NCI-H146 treated with DMSO at 0.1 percent for 48 hours (cell line): ENCODE measurements around the gene RHCE.
"Not testable (repeated sequence)": the region's sequence is repeated elsewhere in the genome, so short reads cannot be mapped to it uniquely, and the experiment has no call there.

Source experiments
- DNase-seq: peaks from one replicate; lab custom pipeline; 2025; ENCODE audit not compliant: unreplicated experiment; lab: John Stamatoyannopoulos, UW

RHCE gene

DNA sequence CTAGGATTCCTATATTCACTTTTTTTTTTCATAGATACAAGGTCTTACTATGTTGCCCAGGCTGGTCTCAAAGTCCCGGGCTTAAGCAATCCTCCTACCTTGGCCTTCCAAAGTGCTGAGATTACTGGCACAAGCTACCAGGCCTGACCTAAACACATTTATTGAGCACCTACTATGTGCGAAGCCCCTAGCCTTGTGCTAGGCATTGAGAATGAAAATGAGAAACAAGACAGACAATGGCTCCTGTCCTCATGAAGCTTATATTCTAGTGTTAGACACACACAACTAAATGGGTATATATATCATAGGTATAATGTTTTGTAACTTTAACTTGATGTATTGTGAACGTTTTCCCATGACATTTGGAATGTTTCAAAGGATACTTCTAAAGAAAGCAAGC, 71.0 kb downstream of the RHCE start:
- DNase-seq, result no peak

DNA sequence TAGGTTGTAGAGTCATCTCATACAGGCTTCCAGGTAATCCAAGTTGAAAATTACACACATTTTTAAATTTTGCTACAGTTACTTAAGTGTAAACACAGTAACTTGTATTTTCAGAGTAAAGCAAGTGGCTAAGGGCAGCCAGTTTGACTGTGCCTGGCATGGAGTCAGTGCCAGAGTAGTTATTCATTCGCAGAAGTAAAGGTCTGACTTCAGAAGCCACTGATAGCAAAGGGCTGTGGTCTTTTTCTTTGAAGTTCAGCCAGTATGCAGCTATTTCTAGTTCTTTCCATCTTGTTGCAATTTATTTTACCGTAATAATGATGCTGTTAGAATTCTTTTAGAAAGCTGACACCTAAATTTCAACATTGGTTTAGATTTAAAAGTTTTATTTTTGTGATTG, 73.1 kb downstream of the RHCE start:
- no peak for DNase-seq

DNA sequence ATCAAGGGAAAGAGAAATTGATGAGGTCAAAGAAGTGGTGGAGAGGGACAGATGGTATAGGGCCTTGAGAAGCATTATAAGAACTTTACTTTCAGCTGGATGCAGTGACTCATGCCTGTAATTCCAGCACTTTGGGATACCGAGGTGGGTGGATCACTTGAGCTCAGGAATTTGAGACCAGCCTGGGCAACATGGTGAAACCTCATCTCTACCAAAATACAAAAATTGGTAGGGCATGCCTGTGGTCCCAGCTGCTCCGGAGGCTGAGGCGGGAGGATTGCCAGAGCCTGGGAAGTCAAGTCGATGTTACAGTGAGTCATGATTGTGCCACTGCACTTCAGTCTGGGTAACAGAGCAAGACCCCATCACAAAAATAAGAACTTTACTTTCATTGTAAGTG, 76.8 kb downstream of the RHCE start:
- DNase-seq, result no peak

DNA sequence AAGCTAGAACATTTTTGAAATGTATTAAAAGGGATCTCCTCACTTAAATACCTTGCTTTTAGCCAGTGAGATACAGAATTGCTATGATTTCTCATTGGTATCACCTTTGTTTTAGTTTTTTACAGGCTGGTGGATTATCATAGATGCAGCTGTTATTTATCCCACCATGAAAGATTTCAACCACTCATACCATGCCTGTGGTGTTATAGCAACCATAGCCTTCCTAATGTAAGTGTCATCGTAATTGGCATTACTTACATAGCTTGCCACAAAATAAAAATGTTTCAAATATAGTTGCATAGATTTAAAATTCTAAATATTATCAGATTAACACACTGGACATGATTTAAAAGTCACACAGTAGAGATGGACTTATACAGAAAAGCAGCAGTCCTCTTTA, 77.8 kb downstream of the RHCE start:
- DNase-seq, result no peak

DNA sequence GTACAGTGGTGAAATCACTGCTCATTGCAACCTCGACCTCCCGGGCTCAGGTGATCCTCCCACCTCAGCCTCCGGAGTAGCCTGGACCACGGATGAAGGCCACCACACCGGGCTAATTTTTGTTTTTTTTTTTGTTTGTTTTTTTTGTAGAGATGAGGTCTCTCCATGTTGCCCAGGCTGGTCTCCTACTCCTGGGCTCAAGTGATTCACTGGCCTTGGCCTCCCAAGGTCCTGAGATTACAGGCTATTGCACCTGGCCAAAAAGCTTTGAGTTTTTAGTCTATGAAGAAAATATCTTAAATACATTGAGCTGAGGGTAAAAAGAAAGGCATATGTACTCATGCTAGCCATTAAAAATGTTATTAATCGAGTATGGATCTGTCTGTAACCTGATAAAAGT, 78.9 kb downstream of the RHCE start:
- no peak for DNase-seq

DNA sequence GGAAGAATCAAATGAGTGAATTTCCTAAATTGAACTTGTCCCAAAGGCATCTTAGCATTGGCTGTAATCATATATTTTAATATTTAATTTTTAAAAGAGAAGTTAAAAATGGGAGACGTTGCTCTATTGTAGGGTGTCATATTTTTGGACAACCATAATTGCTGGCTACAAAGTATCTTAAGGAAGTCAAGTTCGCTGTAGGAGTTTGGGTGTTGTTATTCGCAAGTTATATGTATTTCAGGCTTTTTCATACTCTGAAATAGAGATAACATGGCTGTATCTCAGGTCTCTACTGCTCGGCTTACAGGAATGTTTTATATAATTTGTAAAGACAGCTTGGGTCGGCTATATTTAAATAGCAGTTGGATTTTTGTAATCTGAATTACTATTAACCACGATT, 81.6 kb downstream of the RHCE start:
- DNase-seq, result peak; percentile 5

DNA sequence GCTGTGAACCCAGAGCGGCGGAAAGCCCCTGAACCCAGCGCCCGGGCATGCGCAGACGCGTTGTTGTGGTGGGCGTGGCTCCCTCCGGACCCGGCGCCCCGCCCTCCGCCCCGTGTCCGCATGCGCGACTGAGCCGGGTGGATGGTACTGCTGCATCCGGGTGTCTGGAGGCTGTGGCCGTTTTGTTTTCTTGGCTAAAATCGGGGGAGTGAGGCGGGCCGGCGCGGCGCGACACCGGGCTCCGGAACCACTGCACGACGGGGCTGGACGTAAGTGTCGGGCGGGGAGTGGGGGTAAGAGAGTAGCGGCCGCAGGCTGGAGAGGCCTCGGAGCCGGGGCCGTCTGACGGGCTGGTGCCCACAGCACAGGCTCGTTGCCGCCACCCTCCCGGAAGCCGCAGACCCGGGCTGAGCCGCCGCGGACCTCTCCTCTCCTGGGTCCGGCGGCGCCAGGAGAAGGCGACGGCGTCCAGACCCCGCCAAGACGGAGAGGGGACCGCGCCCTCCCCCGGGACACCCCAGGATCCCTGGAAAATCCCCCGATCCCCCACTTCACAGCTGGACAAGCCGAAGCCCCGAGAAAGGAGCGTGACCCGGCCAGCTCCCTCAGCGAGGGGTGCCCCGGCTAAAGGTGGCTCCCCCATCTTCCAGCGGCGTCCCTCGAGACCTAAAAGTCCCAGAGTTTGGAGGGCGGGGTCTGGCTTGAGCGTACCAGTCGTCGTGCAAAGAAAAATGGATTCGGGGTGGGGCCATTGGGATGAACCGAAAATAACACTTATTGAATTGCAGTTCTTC, 82.2 kb downstream of the RHCE start, which contains the start of gene TMEM50A:
TSS of gene TMEM50A (plus strand) at position 147 of the 794 bp plus-strand sequence. CDS start 2,153 bp downstream, outside the sequence.
- DNase-seq, result peak; percentile 22

DNA sequence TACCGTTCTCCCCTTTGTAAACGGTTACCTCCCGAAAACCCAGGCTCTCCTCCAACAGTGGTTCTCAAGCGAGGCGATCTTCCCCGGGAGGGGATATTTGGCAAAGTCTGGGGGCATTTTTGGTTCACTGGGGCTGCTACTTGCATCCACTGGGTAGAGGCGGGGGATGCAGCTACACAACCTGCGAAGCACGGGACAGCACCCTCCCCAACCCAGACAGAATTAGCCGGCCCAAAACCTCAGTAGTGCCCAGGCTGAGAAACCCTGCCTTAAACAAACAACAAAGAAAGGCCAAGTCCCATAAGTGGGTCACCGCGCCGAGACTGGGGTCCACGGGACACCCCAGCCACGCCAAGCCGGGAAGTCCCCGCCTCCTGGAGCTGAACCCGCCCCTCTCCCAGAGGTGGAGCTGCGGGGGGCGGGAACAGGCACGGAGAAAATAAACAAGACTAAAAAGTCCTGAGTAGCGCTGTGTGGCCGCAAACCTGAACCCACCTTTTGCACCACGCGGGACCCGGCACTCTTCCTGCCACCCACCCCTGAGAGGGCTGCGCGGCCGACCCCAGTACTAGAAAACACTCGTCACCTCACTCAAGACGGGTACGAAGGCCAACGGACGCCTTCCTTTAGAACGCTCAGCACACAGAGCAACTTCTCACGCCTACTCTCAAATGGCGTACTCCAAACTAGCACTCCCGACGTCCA, 83.0 kb downstream of the RHCE start:
- DNase-seq, result not testable (repeated sequence)

DNA sequence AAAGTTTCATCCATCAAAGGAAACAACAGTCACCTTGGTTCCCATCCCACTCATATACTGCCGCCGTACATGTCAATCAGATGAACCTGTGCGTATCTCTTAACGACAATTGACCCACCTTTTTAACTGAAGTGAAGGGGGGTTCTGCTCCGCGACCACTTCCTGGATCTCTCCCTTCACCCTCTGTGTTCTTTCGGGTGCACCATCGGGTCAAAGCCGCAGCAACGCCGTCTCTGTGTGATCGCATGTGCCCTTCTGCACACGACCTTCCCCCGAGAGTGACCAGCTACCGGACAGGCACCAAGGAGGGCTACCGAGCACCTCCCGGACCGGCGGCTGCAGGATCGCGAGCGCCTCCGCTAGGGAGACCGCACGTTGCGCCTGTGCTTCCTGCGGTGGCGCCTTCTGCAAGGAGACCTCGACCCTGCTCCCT, 83.7 kb downstream of the RHCE start:
- not testable (repeated sequence) for DNase-seq

DNA sequence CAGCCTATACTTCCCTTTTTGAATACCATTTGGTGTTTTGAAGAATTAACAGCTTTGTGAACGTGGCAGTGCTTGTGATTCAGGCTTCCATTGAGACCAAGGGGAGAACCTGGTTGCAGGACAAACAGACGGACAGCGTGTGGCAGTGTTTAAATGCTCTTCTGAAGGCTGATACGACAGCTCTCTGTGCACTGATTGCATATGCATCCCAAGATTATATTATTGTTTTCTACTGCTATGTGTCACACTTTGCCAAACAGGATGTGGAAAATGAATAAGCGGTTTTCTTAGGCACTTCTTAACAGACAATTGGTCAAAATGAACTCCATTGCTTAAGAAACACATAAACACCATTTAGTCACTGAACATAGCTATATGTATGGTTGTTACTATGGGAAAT, 90.7 kb downstream of the RHCE start:
- DNase-seq, result not testable (repeated sequence)

DNA sequence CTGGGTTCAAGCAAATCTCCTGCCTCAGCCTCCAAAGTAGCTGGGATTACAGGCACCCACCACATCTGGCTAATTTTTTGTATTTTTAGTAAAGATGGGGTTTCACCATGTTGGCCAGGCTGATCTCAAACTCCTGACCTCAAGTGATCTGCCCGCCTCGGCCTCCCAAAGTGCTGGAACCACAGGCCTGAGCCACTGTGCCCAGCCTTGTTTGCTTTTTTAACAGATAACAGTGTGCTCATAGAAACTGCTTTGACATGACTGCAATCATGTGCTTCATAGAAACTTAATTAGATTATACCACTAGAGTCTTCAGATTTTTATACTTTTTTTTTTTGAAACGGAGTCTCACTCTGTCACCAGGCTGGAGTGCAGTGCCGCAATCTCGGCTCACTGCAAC, 91.3 kb downstream of the RHCE start:
- not testable (repeated sequence) for DNase-seq

DNA sequence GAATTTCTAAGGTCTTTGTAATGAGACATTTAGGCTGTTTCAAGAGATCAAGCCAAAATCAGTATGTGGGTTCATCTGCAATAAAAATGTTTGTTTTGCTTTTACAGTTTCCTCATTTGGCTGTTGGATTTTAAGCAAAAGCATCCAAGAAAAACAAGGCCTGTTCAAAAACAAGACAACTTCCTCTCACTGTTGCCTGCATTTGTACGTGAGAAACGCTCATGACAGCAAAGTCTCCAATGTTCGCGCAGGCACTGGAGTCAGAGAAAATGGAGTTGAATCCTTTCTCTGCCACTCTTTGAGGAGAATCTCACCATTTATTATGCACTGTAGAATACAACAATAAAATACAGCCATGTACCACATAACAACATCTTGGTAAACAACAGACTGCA, 91.8 kb downstream of the RHCE start:
- DNase-seq, result not testable (repeated sequence)

DNA sequence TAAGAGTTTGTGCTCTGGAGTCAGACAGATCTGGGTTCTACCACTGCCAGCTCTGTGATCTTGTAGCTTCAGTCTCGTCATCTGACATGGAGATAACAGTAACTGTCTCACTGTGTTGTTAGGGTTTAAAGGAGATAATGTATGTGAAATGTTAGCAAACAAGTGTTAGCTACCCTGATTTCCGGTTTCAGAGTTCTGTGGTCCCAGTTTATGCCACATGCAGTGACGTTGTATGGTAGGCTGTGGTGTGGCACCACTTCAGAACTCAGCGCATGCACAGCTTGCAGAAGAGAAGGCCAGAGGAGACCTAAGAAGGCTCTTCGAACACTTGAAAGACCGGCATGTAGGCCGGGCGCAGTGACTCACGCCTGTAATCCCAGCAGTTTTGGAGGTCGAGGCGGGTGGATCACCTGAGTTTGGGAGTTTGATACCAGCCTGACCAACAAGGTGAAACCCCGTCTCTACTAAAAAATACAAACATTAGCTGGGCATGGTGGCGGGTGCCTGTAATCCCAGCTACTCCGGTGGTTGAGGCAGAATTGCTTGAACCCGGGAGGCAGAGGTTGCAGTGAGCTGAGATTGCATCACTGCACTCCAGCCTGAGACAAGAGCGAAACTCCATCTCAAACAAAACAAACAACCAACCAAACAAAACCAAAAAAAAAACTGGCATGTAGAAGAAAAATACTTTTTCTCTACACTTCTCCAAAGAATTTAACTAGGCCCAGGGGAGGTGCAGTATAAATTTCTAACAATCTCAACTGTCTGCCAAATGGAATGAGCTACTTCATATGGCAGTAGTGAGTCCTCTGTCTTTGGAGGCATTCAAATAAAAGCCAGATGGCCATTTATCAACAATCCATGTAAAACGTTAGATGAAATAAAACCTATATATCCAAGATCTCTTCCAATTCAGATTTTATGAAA, 92.5 kb downstream of the RHCE start:
- not testable (repeated sequence) for DNase-seq

DNA sequence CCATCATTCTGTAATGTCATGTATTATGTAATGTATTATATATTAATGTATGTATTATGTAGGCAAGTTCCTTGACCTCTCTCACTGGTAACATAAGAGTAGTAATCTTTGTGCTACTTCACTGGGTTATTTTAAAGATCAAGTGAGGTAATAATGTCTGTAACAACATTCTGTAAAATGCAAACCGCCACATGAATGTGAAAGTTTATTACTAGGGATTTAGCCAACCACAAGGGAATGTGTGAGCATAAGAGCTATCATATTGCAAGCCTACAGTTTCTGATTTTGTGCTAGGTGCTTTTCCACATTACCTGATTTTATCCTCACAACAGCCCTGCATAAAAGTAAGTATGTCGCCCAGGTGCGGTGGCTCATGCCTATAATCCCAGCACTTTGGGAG, 96.2 kb downstream of the RHCE start:
- not testable (repeated sequence) for DNase-seq

DNA sequence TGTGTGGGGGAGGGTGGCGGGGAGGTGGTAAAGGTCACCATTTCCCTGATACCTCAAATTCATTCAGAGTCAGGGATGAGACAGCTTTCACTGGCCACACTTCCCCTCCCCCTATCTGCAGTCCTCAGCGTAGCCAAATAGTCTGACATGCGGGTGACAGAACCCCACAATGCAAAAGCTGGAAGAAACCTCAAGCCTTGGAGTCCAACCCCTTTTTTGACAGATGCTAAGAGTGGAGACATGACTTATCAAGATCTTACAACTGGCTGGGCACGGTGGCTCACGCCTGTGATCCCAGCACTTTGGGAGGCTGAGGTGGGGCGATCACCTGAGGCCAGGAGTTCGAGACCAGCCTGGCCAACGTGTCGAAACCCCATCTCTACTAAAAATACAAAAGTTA, 98.5 kb downstream of the RHCE start:
- DNase-seq, result not testable (repeated sequence)

DNA sequence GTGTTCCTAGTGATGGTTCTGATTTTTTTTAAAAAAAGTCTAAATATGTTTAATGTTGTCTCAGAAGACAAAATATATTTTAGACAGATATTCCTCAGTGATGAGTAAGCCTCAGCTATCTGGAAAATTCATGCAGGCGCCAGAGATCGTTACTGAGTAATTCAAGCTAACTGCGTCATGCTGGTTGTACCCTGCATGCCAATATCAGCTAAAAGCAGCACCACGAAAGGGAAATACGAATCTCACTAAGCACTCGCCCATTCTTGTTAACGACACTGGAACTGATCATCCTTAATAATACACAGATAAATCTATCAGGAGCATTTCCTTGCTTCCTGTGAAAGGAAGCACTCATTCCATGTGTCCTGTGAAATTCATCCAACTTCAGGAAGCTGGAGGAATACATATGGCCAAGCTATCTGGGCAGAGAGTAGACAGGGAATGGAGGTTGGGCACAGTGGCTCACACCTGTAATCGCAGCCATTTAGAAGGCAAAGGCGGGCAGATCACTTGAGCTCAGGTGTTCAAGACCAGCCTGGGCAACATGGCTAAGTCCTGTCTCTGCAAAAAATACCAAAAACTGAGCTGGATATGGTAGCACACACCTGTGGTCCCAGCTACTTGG, 100.2 kb downstream of the RHCE start:
- DNase-seq, result not testable (repeated sequence)

DNA sequence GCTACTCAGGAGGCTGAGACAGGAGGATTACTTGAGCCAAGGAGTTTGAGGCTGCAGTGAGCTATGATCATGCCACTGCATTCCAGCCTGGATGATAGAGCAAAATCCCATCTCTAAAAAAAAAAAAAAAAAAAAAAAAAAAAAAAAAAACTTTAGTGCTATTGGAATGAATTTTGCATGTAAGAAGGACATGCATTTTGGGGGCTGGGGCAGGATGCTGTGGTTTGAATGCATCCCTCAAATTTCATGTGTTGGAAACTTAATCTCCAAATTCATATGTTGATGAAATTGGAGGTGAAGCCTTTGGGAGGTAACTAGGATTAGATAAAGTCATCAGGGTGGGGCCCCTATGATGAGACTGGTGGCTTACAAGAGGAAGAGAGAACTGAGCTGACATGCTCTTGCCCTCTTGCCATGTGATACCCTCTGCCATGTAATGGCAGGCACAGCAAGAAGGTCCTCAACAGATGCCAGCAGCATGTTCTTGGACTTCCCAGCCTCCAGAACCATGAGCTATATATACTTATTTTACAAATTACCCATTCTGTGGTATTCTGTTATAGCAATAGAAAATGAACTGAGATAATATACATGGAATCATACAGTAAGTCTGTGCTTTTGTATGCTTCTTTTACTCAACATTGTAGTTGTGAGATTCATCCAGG, 107.7 kb downstream of the RHCE start:
- DNase-seq, result not testable (repeated sequence)
